NCI-H146 treated with DMSO at 0.1 percent for 48 hours (cell line): ENCODE measurements around the gene EXOC4.
"Not testable (repeated sequence)": the region's sequence is repeated elsewhere in the genome, so short reads cannot be mapped to it uniquely, and the experiment has no call there.

ENCODE experiments used
- DNase-seq: peaks from one replicate; lab custom pipeline; 2025; ENCODE audit not compliant: unreplicated experiment; lab: John Stamatoyannopoulos, UW

The EXOC4 gene

GRCh38 chr7:133609806-133610205, 356.9 kb downstream of the EXOC4 start:
- DNase-seq: no peak

GRCh38 chr7:133611955-133612354, 359.1 kb downstream of the EXOC4 start:
- DNase-seq: no peak

GRCh38 chr7:133613250-133613790, 360.4 kb downstream of the EXOC4 start:
- DNase-seq: no peak

- no peak for DNase-seq
Observed at GRCh38 chr7:133614251-133614650, 361.4 kb downstream of the EXOC4 start.

GRCh38 chr7:133618970-133619369, 366.1 kb downstream of the EXOC4 start:
- no peak for DNase-seq

GRCh38 chr7:133619491-133619890, 366.6 kb downstream of the EXOC4 start:
- DNase-seq: no peak

- DNase-seq: no peak
Observed at GRCh38 chr7:133623721-133624120, 370.8 kb downstream of the EXOC4 start.

- DNase-seq: no peak
Observed at GRCh38 chr7:133625046-133625445, 372.2 kb downstream of the EXOC4 start.

- DNase-seq: no peak
Observed at GRCh38 chr7:133629701-133630100, 376.8 kb downstream of the EXOC4 start.

- no peak for DNase-seq
Observed at GRCh38 chr7:133633055-133633454, 380.2 kb downstream of the EXOC4 start.

- DNase-seq: no peak
Observed at GRCh38 chr7:133635541-133635940, 382.7 kb downstream of the EXOC4 start.

GRCh38 chr7:133638857-133639256, 386.0 kb downstream of the EXOC4 start:
- DNase-seq: no peak

- DNase-seq: no peak
Observed at GRCh38 chr7:133641436-133641835, 388.6 kb downstream of the EXOC4 start.

- no peak for DNase-seq
Observed at GRCh38 chr7:133642907-133643306, 390.0 kb downstream of the EXOC4 start.

GRCh38 chr7:133643652-133644051, 390.8 kb downstream of the EXOC4 start:
- DNase-seq: not testable (repeated sequence)

- DNase-seq: no peak
Observed at GRCh38 chr7:133645884-133646391, 393.1 kb downstream of the EXOC4 start.

GRCh38 chr7:133646472-133647315, 393.8 kb downstream of the EXOC4 start:
- DNase-seq: no peak

- no peak for DNase-seq
Observed at GRCh38 chr7:133649593-133649992, 396.7 kb downstream of the EXOC4 start.

- DNase-seq: no peak
Observed at GRCh38 chr7:133650069-133650468, 397.2 kb downstream of the EXOC4 start.

- no peak for DNase-seq
Observed at GRCh38 chr7:133650487-133651300, 397.8 kb downstream of the EXOC4 start.

- DNase-seq: no peak
Observed at GRCh38 chr7:133652547-133652946, 399.7 kb downstream of the EXOC4 start.

- DNase-seq: no peak
Observed at GRCh38 chr7:133654547-133654946, 401.7 kb downstream of the EXOC4 start.
